HG03354 (cell line): Measurements from ENCODE around the gene PLEKHO1.

Experiments used
- ATAC-seq: cut with Tn5 transposase; IDR thresholded peaks from one replicate; pipeline ENCODE4 v1.9.1; 2021; ENCODE audit warnings: mild to moderate bottlenecking; ENCODE audit not compliant: unreplicated experiment, poor library complexity, severe bottlenecking

The PLEKHO1 gene

GRCh38 chr1:150146849-150147542 lies 2.7 kb upstream of the PLEKHO1 start:
- ATAC-seq: no peak

GRCh38 chr1:150148837-150149270 lies 862 bp upstream of the PLEKHO1 start:
- no peak for ATAC-seq

- ATAC-seq: peak; percentile 22
These were observed 661 bp downstream of the PLEKHO1 start for GRCh38 chr1:150150133-150151021.

GRCh38 chr1:150151291-150152181 lies 1.8 kb downstream of the PLEKHO1 start:
- no peak for ATAC-seq

GRCh38 chr1:150152182-150152536 lies 2.4 kb downstream of the PLEKHO1 start:
- no peak for ATAC-seq

- ATAC-seq: no peak
These were observed 3.2 kb downstream of the PLEKHO1 start for GRCh38 chr1:150152772-150153456.

- ATAC-seq: no peak
These were observed 4.4 kb downstream of the PLEKHO1 start for GRCh38 chr1:150154143-150154542.

GRCh38 chr1:150155413-150156071 lies 5.8 kb downstream of the PLEKHO1 start:
- no peak for ATAC-seq

- no peak for ATAC-seq
These were observed 7.3 kb downstream of the PLEKHO1 start for GRCh38 chr1:150156868-150157603.

GRCh38 chr1:150159550-150159949 lies 9.8 kb downstream of the PLEKHO1 start:
- no peak for ATAC-seq

- ATAC-seq: no peak
These were observed 11.4 kb downstream of the PLEKHO1 start for GRCh38 chr1:150160964-150161621.

GRCh38 chr1:150161747-150162581 lies 12.2 kb downstream of the PLEKHO1 start:
- no peak for ATAC-seq

GRCh38 chr1:150162582-150162861 lies 12.8 kb downstream of the PLEKHO1 start:
- no peak for ATAC-seq

- peak; percentile 34 for ATAC-seq
These were observed 13.4 kb downstream of the PLEKHO1 start for GRCh38 chr1:150162862-150163706.

- ATAC-seq: no peak
These were observed 14.5 kb downstream of the PLEKHO1 start for GRCh38 chr1:150164224-150164623.

- ATAC-seq: no peak
These were observed 15.1 kb downstream of the PLEKHO1 start for GRCh38 chr1:150164779-150165178.
